BLaER1 treated with 17β-estradiol and CSF1 and Interleukin-3, amounts not matched to agents 10 nM and 100 nM (cell line): ENCODE data around the gene MARCKS.
"Not testable (repeated sequence)": the region's sequence is repeated elsewhere in the genome, so short reads cannot be mapped to it uniquely, and the experiment has no call there.

ENCODE experiments used
- H3K27ac ChIP-seq, 11 experiments: shearing (Covaris generic); formaldehyde crosslinking; 2 replicates each; pipeline ENCODE4 v1.8.1; 2022
- H3K27me3 ChIP-seq, 11 experiments: shearing (Covaris generic); formaldehyde crosslinking; 2 replicates each; pipeline ENCODE4 v1.8.1; 2022
- H3K36me3 ChIP-seq, 11 experiments: shearing (Covaris generic); formaldehyde crosslinking; 2 replicates each; pipeline ENCODE4 v1.8.1; 2022
- H3K4me1 ChIP-seq, 10 experiments: shearing (Covaris generic); formaldehyde crosslinking; 2 replicates each; pipeline ENCODE4 v1.8.1; 2022
- H3K4me2 ChIP-seq, 11 experiments: shearing (Covaris generic); formaldehyde crosslinking; 2 replicates each; pipeline ENCODE4 v1.8.1; 2022
- H3K4me3 ChIP-seq, 10 experiments: shearing (Covaris generic); formaldehyde crosslinking; 2 replicates each; pipeline ENCODE4 v1.8.1; 2022
- H3K9ac ChIP-seq, 11 experiments: shearing (Covaris generic); formaldehyde crosslinking; 2 replicates each; pipeline ENCODE4 v1.8.1; 2022
- H3K9me3 ChIP-seq, 11 experiments: shearing (Covaris generic); formaldehyde crosslinking; replicated peaks in 1 of 11; 2 replicates each; pipeline ENCODE4 v1.8.1; 2022
- H4K20me1 ChIP-seq, 11 experiments: shearing (Covaris generic); formaldehyde crosslinking; 2 replicates each; pipeline ENCODE4 v1.8.1; 2022
- Cebpa-rat ChIP-seq, 11 experiments: shearing (Covaris generic); IDR thresholded peaks; 2 replicates each; pipeline ENCODE4 v1.8.1; 2022

Gene MARCKS

DNA sequence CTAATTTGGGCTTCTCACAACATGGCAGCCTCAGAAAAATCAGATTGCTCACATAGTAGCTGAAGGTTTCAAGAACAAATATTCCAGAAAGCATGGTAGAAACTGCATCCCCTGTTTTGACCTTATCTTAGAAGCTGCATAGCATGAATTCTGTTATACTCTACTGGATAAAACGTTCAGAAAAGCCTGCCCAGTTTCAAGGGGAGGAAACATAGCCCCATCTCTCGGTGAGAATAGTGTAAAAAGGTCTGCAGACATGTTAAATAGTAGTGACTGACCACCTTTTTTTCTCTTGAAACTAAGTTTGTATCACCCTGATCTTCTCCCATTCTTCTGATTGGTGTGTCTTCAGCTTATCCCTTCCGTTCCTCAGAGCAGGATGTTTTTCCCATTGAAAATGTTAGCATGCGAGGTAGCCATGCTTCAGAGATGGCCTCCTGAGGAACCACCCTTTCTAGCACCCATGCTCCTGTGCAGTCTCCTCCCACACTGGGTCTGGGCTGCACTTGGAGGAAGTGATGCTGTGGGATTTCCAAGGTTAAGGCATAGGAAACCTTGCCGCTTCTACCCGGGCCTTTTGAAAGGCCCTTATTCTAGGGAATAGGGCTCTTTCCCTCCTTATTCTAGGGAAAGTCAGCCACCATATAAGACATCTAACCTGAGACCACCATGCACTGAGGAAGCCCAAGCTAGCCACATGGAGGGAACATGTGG lies 50.1 kb downstream of the MARCKS start:
- Histone ChIP-seq H3K27me3 (no peaks in the 10 kb centered on the region), H3K36me3 (no peaks in the 10 kb centered on the region), H3K4me1 (no peaks in the 10 kb centered on the region), H3K27ac (no peak overlapping the region), H3K9me3 (no peaks in the 10 kb centered on the region), H3K4me2 (no peak overlapping the region; a peak in 1 of 22 replicates), H4K20me1 (no peaks in the 10 kb centered on the region), H3K4me3 (no peak overlapping the region), H3K9ac (no peak overlapping the region)
- TF ChIP-seq Cebpa-rat (IDR thresholded peaks at IDR 0.05): no peak

GRCh38 chr6:113908801-113909200 lies 51.7 kb downstream of the MARCKS start:
- H3K4me1 ChIP-seq: no peaks in the 10 kb centered on the region

GRCh38 chr6:113909224-113909856 lies 52.2 kb downstream of the MARCKS start:
- no peak for TF ChIP-seq Cebpa-rat (IDR thresholded peaks at IDR 0.05)
- no peaks in the 10 kb centered on the region for H3K27me3 ChIP-seq
- no peak overlapping the region for H3K27ac ChIP-seq
- no peaks in the 10 kb centered on the region for H3K36me3 ChIP-seq
- H3K4me2 ChIP-seq: no peak overlapping the region
- no peaks in the 10 kb centered on the region for H3K4me1 ChIP-seq
- no peak overlapping the region for H3K4me3 ChIP-seq
- H4K20me1 ChIP-seq: no peaks in the 10 kb centered on the region
- H3K9ac ChIP-seq: no peak overlapping the region
- no peaks in the 10 kb centered on the region; a peak in 1 of 22 replicates for H3K9me3 ChIP-seq

More at GRCh38 chr6:113908801-113909200, 51.7 kb downstream of the MARCKS start:
- Histone ChIP-seq H3K4me2 (no peak overlapping the region), H3K27me3 (no peaks in the 10 kb centered on the region), H4K20me1 (no peaks in the 10 kb centered on the region), H3K36me3 (no peaks in the 10 kb centered on the region), H3K9me3 (no peaks in the 10 kb centered on the region; a peak in 1 of 22 replicates), H3K9ac (no peak overlapping the region), H3K4me3 (no peak overlapping the region), H3K27ac (no peak overlapping the region)
- no peak for TF ChIP-seq Cebpa-rat (IDR thresholded peaks at IDR 0.05)

DNA sequence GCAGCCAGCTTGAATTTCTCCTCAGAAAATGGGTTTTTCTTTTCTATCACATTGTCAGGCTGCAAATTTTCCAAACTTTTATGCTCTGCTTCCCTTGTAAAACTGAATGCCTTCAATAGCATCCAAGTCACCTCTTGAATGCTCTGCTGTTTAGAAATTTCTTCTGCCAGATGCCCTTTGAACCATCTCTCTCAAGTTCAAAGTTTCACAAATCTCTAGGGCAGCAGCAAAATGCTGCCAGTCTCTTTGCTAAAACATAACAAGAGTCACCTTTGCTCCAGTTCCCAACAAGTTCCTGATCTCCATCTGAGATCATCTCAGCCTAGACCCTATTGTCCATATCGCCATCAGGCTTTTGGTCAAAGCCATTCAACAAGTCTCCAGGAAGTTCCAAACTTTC lies 53.1 kb downstream of the MARCKS start:
- not testable (repeated sequence) for H3K36me3 ChIP-seq, H3K4me2 ChIP-seq, H3K4me3 ChIP-seq, H4K20me1 ChIP-seq, H3K9ac ChIP-seq, H3K27me3 ChIP-seq, H3K4me1 ChIP-seq, H3K27ac ChIP-seq, H3K9me3 ChIP-seq
